GM19397 (cell line): ENCODE measurements around the gene MIB2.
"Not testable (repeated sequence)": the region's sequence is repeated elsewhere in the genome, so short reads cannot be mapped to it uniquely, and the experiment has no call there.

Experiments used
- ATAC-seq: cut with Tn5 transposase; IDR thresholded peaks from one replicate; pipeline ENCODE4 v1.9.1; 2021; ENCODE audit warnings: mild to moderate bottlenecking, moderate library complexity; ENCODE audit not compliant: unreplicated experiment

MIB2 gene

GRCh38 chr1:1615256-1616044, at the start of gene MIB2:
TSS of gene MIB2 (plus strand) at chr1:1615500. CDS start at chr1:1623453, 7,953 bp downstream.
- peak; percentile 81 for ATAC-seq

- no peak for ATAC-seq
Observed at GRCh38 chr1:1567152-1567875, 48.0 kb upstream of the MIB2 start.

GRCh38 chr1:1567891-1568291, 47.4 kb upstream of the MIB2 start:
- no peak for ATAC-seq

GRCh38 chr1:1569341-1569740, 46.0 kb upstream of the MIB2 start:
- no peak for ATAC-seq

- ATAC-seq, result peak; percentile 84
Observed at GRCh38 chr1:1573843-1574720, 41.2 kb upstream of the MIB2 start.

- peak; percentile 83 for ATAC-seq
Observed at GRCh38 chr1:1574721-1575537, 40.4 kb upstream of the MIB2 start, which contains the start of gene SSU72. TSS of gene SSU72 (minus strand) at chr1:1574863. CDS start at chr1:1574557, 306 bp downstream.

GRCh38 chr1:1577367-1578011, 37.8 kb upstream of the MIB2 start:
- ATAC-seq, result no peak

- ATAC-seq, result no peak
Observed at GRCh38 chr1:1578371-1578940, 36.8 kb upstream of the MIB2 start.

- no peak for ATAC-seq
Observed at GRCh38 chr1:1582585-1583346, 32.5 kb upstream of the MIB2 start.

- no peak for ATAC-seq
Observed at GRCh38 chr1:1583347-1584010, 31.8 kb upstream of the MIB2 start.

- ATAC-seq, result no peak
Observed at GRCh38 chr1:1591452-1591851, 23.8 kb upstream of the MIB2 start.

- ATAC-seq, result no peak
Observed at GRCh38 chr1:1593834-1594601, 21.3 kb upstream of the MIB2 start.

- ATAC-seq, result no peak
Observed at GRCh38 chr1:1594602-1595260, 20.6 kb upstream of the MIB2 start.

GRCh38 chr1:1595341-1595740, 20.0 kb upstream of the MIB2 start:
- not testable (repeated sequence) for ATAC-seq

GRCh38 chr1:1596493-1597274, 18.6 kb upstream of the MIB2 start:
- ATAC-seq, result no peak

GRCh38 chr1:1597275-1597930, 17.9 kb upstream of the MIB2 start:
- no peak for ATAC-seq
